GM10248 (cell line): ENCODE data around the gene MANSC4.

Experiments
- CTCF ChIA-PET: fragments of 300-600 bp; sonication (Branson Sonifier 250); formaldehyde crosslinking; extraction: SDS; loops from one replicate; lab custom pipeline; 2021; ENCODE audit warnings: antibody characterized with exemption; lab: Yijun Ruan, JAX
- POLR2A ChIA-PET: fragments of 350-650 bp; sonication (Branson Sonifier 250); formaldehyde crosslinking; extraction: SDS; loops from one replicate; lab custom pipeline; 2020; ENCODE audit warnings: antibody characterized with exemption; lab: Yijun Ruan, JAX
- DNase-seq: peaks from one replicate; pipeline ENCODE4 v3.0.0; 2012; ENCODE audit errors: extremely low spot score
- TF ChIP-seq, protein P1 (sequence below): IDR thresholded peaks from 2 replicates; pipeline ENCODE4 v1.5.1; 2012; ENCODE audit warnings: mild to moderate bottlenecking, low read depth; ENCODE audit errors: extremely low read depth, missing control alignments, control extremely low read depth

The MANSC4 gene

DNA sequence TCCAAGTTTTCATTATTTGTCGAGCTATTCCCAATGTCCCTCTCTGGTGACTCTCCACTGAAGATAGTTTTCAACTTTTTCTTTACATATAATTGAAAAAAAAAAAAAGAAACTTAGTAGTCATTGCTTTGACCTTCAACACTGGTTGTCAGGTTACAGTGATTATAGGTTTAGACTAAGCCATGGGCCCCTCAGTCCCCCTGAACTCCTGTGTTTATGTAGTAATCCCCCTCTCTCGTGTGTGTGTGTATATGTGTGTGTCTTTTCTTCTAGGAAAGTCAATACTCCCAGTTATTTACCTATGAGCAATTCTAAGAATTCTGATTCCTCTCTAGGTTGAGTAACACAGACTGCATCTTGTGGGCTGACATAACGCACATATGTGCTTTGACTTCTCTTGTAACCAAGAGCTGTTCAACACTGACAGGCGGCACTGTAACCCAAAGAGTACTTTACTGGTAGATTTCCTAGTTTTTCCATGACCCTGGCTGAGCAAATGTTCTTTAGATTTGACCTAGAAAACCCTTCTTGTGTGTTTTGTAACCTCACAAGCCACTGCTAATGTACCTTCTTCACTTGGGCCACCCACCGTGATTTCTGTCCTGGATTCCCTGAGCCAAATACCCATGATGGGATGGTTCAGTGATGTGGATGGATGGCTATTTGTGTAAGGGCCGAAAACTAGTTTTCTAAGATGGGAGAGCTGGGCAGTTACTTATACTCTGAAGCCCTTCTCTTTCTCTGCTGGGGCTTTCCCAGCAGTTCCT is 15.0 kb upstream of the MANSC4 start:
- TF ChIP-seq, protein P1, sequence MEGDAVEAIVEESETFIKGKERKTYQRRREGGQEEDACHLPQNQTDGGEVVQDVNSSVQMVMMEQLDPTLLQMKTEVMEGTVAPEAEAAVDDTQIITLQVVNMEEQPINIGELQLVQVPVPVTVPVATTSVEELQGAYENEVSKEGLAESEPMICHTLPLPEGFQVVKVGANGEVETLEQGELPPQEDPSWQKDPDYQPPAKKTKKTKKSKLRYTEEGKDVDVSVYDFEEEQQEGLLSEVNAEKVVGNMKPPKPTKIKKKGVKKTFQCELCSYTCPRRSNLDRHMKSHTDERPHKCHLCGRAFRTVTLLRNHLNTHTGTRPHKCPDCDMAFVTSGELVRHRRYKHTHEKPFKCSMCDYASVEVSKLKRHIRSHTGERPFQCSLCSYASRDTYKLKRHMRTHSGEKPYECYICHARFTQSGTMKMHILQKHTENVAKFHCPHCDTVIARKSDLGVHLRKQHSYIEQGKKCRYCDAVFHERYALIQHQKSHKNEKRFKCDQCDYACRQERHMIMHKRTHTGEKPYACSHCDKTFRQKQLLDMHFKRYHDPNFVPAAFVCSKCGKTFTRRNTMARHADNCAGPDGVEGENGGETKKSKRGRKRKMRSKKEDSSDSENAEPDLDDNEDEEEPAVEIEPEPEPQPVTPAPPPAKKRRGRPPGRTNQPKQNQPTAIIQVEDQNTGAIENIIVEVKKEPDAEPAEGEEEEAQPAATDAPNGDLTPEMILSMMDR = no peak
- ChIA-PET POLR2A (interaction anchor here (0.7 kb wide), 1 partner anchor 26 kb away, joined by 3 read pairs; no protein-coding TSS in a partner anchor), CTCF (interaction anchor here (0.9 to 5.6 kb wide), 4 partner anchors 11 to 146 kb away, joined by 3 to 24 read pairs (median 4); no protein-coding TSS in a partner anchor)
- no peak for DNase-seq

DNA sequence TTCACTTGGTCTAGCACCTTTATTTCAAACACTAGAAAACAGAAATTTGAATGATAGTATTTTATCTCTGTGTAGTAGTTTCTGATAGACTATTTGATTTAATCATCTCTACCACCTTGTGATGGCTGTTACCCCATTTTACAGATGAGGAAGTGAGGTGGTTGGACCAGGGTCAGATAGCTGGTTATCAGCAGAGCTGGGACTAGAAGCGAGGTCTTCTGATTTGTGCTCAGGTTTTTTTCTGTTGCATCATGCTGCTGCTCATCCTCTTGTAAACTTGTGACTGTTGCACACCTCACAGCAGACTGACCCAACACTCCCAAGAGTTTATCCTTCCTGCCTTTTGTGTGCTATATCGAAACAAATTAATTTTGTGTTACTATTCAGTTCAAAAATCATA is 10.1 kb upstream of the MANSC4 start:
- POLR2A ChIA-PET = no interaction called here
- CTCF ChIA-PET = interaction anchor here (1.1 to 5.3 kb wide), 2 partner anchors 15 to 33 kb away, joined by 4 to 30 read pairs; no protein-coding TSS in a partner anchor
- DNase-seq = no peak
- TF ChIP-seq, protein P1 = no peak

DNA sequence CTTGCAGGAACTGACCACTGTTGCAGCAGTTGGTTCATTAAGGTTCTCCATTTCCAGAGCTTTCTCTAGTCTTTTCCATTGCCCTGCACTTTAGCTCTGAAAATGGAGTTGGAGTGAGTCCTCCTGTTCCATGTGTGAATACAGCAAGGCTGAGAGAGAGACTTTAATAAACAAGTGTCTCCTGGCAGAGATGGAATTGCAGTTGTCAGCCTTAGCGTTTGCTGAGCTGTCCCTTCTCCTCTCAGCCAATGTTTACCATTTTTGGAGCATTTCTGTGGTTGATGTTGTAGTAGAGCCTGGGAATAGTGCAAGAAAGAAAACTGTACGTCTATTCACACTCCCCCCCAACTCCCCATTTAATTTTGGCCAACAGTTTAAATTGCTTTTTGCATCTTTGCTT is 7.5 kb upstream of the MANSC4 start:
- ChIA-PET POLR2A (interaction anchor here (0.7 kb wide), 1 partner anchor 13 kb away, joined by 8 read pairs; no protein-coding TSS in a partner anchor), CTCF (interaction anchor here (1.2 to 5.3 kb wide), 4 partner anchors 9 to 35 kb away, joined by 3 to 30 read pairs (median 4); no protein-coding TSS in a partner anchor)
- DNase-seq = no peak
- TF ChIP-seq, protein P1 = no peak

DNA sequence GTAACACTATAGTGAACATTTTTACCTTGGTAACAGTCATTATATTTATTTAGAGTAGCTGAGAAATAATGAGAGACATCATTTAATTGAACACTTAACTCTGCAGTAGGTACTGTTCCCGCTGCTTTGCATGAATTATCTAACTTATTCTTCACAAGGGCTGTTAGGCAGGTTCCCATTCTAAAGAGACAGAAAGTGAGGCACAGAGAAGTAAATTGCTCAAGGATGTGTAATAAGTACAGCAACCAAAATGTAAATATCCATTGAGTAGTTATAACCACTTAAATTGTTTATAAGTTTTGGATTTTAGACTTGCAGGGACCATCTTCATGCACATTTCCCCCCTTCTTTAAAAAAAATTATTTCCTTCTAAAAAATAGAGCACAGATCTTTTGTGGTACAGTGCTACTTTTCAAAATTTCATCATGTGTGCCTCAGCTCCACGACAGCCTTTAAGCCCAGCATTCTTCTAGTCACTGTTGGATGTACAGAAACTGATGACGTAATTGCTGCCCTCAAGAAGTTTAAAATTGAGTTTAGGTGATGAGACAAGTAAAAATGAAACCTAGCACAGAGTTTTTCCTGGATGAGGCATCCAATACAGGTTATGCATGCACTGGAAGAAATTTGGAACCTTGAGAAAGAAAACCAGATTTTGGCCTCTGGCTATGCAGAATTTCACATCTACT is 6.0 kb upstream of the MANSC4 start:
- ChIA-PET CTCF (interaction anchor here (5.3 kb wide), 1 partner anchor 37 kb away, joined by 30 read pairs; no protein-coding TSS in a partner anchor), POLR2A (no interaction called here)
- DNase-seq = no peak
- TF ChIP-seq, protein P1 = no peak

DNA sequence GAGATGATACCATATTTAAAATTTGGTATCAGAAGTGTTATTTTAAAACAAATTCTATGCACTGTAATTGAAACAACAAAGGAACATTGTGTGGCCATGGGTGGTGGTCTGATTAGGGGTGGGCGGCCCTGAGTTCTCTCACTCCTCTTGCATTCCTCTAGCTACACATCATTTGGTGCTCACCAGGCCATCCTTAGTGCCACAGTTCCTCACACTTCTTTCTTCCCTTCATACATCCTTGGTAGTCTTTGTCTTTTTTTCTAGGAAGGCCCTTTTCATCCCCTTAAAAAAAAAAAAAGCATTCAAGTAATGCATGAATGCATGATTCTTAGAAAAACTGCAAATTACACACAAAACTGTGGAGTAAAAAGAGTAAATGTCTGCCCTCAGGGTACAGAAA is 2.4 kb upstream of the MANSC4 start:
- ChIA-PET CTCF (no interaction called here), POLR2A (no interaction called here)
- TF ChIP-seq, protein P1 = no peak
- DNase-seq = no peak

DNA sequence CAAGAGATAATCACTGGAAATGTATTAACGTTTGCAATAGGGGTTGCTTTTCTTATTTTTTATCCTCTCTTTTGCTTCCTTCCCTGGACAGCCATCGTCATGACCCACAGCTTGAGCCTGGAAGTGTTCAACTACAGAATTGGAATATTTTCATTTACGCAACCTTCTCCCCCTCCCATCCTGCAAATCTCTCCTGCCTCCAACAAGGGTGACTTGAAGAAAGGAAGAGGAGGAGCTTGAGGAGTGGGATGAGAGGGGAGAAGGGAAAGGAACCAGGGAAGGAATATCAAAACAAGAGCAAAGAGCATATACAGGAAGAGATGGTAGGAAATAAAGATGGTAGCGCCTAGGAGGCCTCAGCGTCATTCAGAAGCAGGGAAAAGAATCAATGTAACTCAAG is 1.6 kb upstream of the MANSC4 start:
- CTCF ChIA-PET = no interaction called here
- POLR2A ChIA-PET = no interaction called here
- DNase-seq = no peak
- TF ChIP-seq, protein P1 = no peak
